OCI-LY7 (cell line): ENCODE data around the gene PLCL2. TPM values are rescaled to one million over a fixed set of nuclear protein-coding genes. Genes with fewer than 3 reads are reported as not detected.

Experiments
- BruUV-seq: library from RNA; stranded (reverse); fragments of 400-500 nt; replicated peaks from 2 replicates; lab custom pipeline; 2021; lab: Mats Ljungman, UMichigan
- CTCF ChIA-PET: fragments of 300-600 bp; sonication (Branson Sonifier 250); formaldehyde crosslinking; loops from one replicate; lab custom pipeline; 2022; ENCODE audit warnings: antibody characterized with exemption; ENCODE audit not compliant: unreplicated experiment; lab: Charles Lee
- POLR2A ChIA-PET: fragments of 300-600 bp; sonication (Branson Sonifier 250); formaldehyde crosslinking; loops from one replicate; lab custom pipeline; 2022; ENCODE audit warnings: antibody characterized with exemption; lab: Charles Lee
- DNase-seq: peaks from one replicate; pipeline ENCODE4 v3.0.0-alpha.2; 2015; ENCODE audit warnings: low spot score
- H2AFZ ChIP-seq: fragments of 200-600 bp; sonication (generic), shearing (Covaris generic); 2 replicates; pipeline ENCODE4 v1.6.1; 2014; ENCODE audit warnings: mild to moderate bottlenecking, antibody characterized with exemption, low read length, moderate library complexity
- H3K27ac ChIP-seq: fragments of 200-600 bp; sonication (generic); 2 replicates; pipeline ENCODE4 v1.5.1; 2014; ENCODE audit warnings: mixed run types, low read depth, mild to moderate bottlenecking, moderate library complexity, low read length, inconsistent platforms; ENCODE audit not compliant: poor library complexity, severe bottlenecking
- H3K36me3 ChIP-seq: fragments of 200-600 bp; sonication (generic); 2 replicates; pipeline ENCODE4 v1.6.1; 2014; ENCODE audit warnings: mild to moderate bottlenecking, antibody characterized with exemption, low read length, moderate library complexity, mixed read lengths; ENCODE audit not compliant: insufficient read depth
- H3K4me1 ChIP-seq: fragments of 200-600 bp; sonication (generic); 2 replicates; pipeline ENCODE4 v1.5.1; 2014; ENCODE audit warnings: mild to moderate bottlenecking, low read length; ENCODE audit not compliant: insufficient read depth, poor library complexity, severe bottlenecking
- H3K4me2 ChIP-seq: fragments of 200-600 bp; sonication (generic); 2 replicates; pipeline ENCODE4 v1.6.1; 2014; ENCODE audit warnings: mild to moderate bottlenecking, low read length
- H3K4me3 ChIP-seq: fragments of 200-600 bp; sonication (generic); 2 replicates; pipeline ENCODE4 v1.5.1; 2014; ENCODE audit warnings: mild to moderate bottlenecking, low read depth, low read length; ENCODE audit not compliant: poor library complexity, severe bottlenecking
- H3K79me2 ChIP-seq: fragments of 200-600 bp; sonication (generic); 2 replicates; pipeline ENCODE4 v1.6.1; 2016; ENCODE audit warnings: low read depth, mild to moderate bottlenecking, low read length, moderate library complexity, mixed read lengths; ENCODE audit not compliant: insufficient read depth
- H3K9me2 ChIP-seq: fragments of 200-600 bp; sonication (generic); 2 replicates; pipeline ENCODE4 v1.6.1; 2016; ENCODE audit warnings: mild to moderate bottlenecking, low read length, mixed read lengths; ENCODE audit not compliant: insufficient read depth
- H3K9me3 ChIP-seq: fragments of 200-600 bp; sonication (generic); 2 replicates; pipeline ENCODE4 v1.6.1; 2014; ENCODE audit warnings: mild to moderate bottlenecking, mixed run types, low read length, mixed read lengths
- H4K20me1 ChIP-seq: fragments of 200-600 bp; sonication (generic); 2 replicates; pipeline ENCODE4 v1.6.1; 2014; ENCODE audit warnings: mild to moderate bottlenecking, antibody characterized with exemption, low read length, moderate library complexity, mixed read lengths; ENCODE audit not compliant: insufficient read depth
- CTCF ChIP-seq: fragments of 200-600 bp; sonication (generic); conservative IDR thresholded peaks from 2 replicates; pipeline ENCODE4 v1.5.1; 2014; ENCODE audit warnings: mild to moderate bottlenecking, antibody characterized with exemption, low read length, moderate library complexity, mixed read lengths
- EZH2phosphoT487 ChIP-seq: fragments of 200-600 bp; sonication (generic); IDR thresholded peaks from 2 replicates; pipeline ENCODE4 v1.6.1; 2018; ENCODE audit warnings: low read depth, borderline replicate concordance, mild to moderate bottlenecking, mixed run types, antibody characterized with exemption, low read length, moderate library complexity, mixed read lengths
- intact Hi-C: fragments of 100-400 bp; cut with micrococcal nuclease; formaldehyde crosslinking; loops from one replicate; pipeline ENCODE4 v1.10.0; 2022; ENCODE audit not compliant: unreplicated experiment
- total RNA-seq, 2 experiments: library from RNA; depleted of rRNA in 1 of 2; stranded (reverse); fragments of >200 nt in 1 of 2; shearing (Covaris generic) in 1 of 2; gene quantifications; 2 replicates each; pipeline ENCODE4 v1.2.3, GENCODE V29; 2014 to 2022

Gene PLCL2
- total RNA-seq, 2 experiments from 2014 or later: 34.1 to 41.6 TPM

- H3K4me1 ChIP-seq: peaks cover 95% of the 10 kb centered on the region
- H3K9me3 ChIP-seq: no peaks in the 10 kb centered on the region
- H3K27ac ChIP-seq: peak overlapping the region; percentile 98
- H3K4me2 ChIP-seq: peak overlapping the region; percentile 6; the same call in 1 of the 2 replicates
- no peak overlapping the region for H2AFZ ChIP-seq
- no peak for DNase-seq
- intact Hi-C loops: loop anchor here (5.0 kb wide), 2 partner anchors 287 to 538 kb away; no protein-coding TSS in a partner anchor
- POLR2A ChIA-PET: interaction anchor here (3.0 kb wide), 1 partner anchor 11 kb away, joined by 22 read pairs; no protein-coding TSS in a partner anchor
- CTCF ChIA-PET: no interaction called here
- no peaks in the 10 kb centered on the region for H4K20me1 ChIP-seq
- H3K36me3 ChIP-seq: peaks cover 8% of the 10 kb centered on the region; the same call in 1 of the 2 replicates
- no TSS peak for BruUV-seq
- no peak overlapping the region for H3K4me3 ChIP-seq
- no peak for TF ChIP-seq CTCF
- TF ChIP-seq EZH2phosphoT487: no peak
- peaks cover 94% of the 10 kb centered on the region for H3K79me2 ChIP-seq
- no peaks in the 10 kb centered on the region for H3K9me2 ChIP-seq
Measured at GRCh38 chr3:16910207-16910606, 25.5 kb downstream of the PLCL2 start.

- H4K20me1 ChIP-seq: no peaks in the 10 kb centered on the region
- H3K9me2 ChIP-seq: no peaks in the 10 kb centered on the region
- peaks cover 94% of the 10 kb centered on the region for H3K79me2 ChIP-seq
- H3K4me3 ChIP-seq: peak overlapping the region; percentile 52
- H3K4me1 ChIP-seq: peaks cover 90% of the 10 kb centered on the region
- intact Hi-C loops: loop anchor here (1.0 to 5.0 kb wide), 5 partner anchors 15 to 540 kb away; no protein-coding TSS in a partner anchor
- TF ChIP-seq CTCF: no peak
- H3K4me2 ChIP-seq: peak overlapping the region; percentile 88
- BruUV-seq: no TSS peak
- no peaks in the 10 kb centered on the region for H3K9me3 ChIP-seq
- peak overlapping the region; percentile 98 for H3K27ac ChIP-seq
- H3K36me3 ChIP-seq: peaks cover 8% of the 10 kb centered on the region; the same call in 1 of the 2 replicates
- ChIA-PET POLR2A (interaction anchor here (0.6 to 1.2 kb wide), 2 partner anchors 10 to 76 kb away, joined by 3 to 6 read pairs; no protein-coding TSS in a partner anchor), CTCF (no interaction called here)
- peak overlapping the region; percentile 3; the same call in 1 of the 2 replicates for H2AFZ ChIP-seq
- no peak for DNase-seq
Measured at GRCh38 chr3:16911916-16912315, 27.2 kb downstream of the PLCL2 start.
